Fibroblast of the aortic adventitia (primary cell): ENCODE data around the gene HS3ST4. TPM values are rescaled to one million over a fixed set of nuclear protein-coding genes. Genes with fewer than 3 reads are reported as not detected.

Source experiments
- DNase-seq: peaks from one replicate; pipeline ENCODE4 v3.0.0-alpha.2; 2010; ENCODE audit warnings: low read depth
- H3K4me3 ChIP-seq: 2 replicates; pipeline ENCODE4 v1.5.1; 2011; ENCODE audit warnings: low read depth, mild to moderate bottlenecking, control low read depth, low read length, moderate library complexity
- total RNA-seq: library from RNA; depleted of rRNA; stranded (reverse); fragments of >200 nt; gene quantifications from 2 replicates; pipeline ENCODE4 v1.2.3, GENCODE V29; 2012; ENCODE audit warnings: low replicate concordance
- TF ChIP-seq, protein P1 (sequence below): IDR thresholded peaks from 2 replicates; pipeline ENCODE4 v1.5.1; 2011; ENCODE audit warnings: mild to moderate bottlenecking, low read length, control low read depth, inconsistent platforms; ENCODE audit not compliant: insufficient read depth

The HS3ST4 gene
- total RNA-seq, 1 donor = not detected

GRCh38 chr16:26149364-26150190, 457.8 kb downstream of the HS3ST4 start:
- TF ChIP-seq, protein P1, sequence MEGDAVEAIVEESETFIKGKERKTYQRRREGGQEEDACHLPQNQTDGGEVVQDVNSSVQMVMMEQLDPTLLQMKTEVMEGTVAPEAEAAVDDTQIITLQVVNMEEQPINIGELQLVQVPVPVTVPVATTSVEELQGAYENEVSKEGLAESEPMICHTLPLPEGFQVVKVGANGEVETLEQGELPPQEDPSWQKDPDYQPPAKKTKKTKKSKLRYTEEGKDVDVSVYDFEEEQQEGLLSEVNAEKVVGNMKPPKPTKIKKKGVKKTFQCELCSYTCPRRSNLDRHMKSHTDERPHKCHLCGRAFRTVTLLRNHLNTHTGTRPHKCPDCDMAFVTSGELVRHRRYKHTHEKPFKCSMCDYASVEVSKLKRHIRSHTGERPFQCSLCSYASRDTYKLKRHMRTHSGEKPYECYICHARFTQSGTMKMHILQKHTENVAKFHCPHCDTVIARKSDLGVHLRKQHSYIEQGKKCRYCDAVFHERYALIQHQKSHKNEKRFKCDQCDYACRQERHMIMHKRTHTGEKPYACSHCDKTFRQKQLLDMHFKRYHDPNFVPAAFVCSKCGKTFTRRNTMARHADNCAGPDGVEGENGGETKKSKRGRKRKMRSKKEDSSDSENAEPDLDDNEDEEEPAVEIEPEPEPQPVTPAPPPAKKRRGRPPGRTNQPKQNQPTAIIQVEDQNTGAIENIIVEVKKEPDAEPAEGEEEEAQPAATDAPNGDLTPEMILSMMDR = no peak
- DNase-seq = no peak
- H3K4me3 ChIP-seq = no peak overlapping the region

DNA sequence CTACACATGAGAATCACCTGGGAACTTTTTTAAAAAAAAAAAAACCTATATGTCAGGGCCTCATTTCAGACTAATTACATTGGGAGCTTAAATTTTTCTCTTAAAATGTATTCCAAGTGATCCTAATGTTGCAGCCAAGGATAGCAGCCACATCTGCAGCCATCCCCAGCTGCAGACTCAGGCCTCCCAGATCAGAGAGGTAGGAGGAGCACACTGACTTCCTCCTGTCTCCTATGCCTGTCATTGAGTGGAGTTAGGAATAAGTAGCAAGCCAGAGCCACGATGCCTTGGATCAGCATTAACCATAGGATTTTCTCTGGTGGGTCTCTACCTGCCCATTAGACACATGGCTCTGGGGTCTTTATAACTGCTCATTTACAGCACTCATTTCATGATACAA, 463.5 kb downstream of the HS3ST4 start:
- no peak for DNase-seq
- TF ChIP-seq, protein P1 = no peak
- H3K4me3 ChIP-seq = no peak overlapping the region

DNA sequence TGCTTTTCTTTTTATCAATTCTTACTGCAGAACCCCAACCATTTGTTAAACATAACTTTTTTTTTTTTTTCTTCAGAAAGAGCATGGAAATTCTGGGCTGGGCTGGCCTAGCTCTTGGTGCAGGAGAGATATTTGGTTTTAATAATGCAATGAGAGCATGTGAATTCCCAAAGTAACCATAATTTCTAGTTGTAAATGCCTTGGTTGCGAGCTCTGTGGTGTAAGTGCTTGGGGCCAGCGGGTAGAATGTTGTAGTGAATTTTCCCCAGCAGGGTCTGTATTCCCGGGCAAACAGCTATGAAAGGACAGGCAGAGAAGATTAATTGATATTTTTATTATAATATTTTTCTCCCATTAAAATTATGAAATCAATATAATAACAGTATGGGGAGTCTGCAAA, 465.6 kb downstream of the HS3ST4 start:
- no peak overlapping the region for H3K4me3 ChIP-seq
- DNase-seq = no peak
- TF ChIP-seq, protein P1 = no peak

DNA sequence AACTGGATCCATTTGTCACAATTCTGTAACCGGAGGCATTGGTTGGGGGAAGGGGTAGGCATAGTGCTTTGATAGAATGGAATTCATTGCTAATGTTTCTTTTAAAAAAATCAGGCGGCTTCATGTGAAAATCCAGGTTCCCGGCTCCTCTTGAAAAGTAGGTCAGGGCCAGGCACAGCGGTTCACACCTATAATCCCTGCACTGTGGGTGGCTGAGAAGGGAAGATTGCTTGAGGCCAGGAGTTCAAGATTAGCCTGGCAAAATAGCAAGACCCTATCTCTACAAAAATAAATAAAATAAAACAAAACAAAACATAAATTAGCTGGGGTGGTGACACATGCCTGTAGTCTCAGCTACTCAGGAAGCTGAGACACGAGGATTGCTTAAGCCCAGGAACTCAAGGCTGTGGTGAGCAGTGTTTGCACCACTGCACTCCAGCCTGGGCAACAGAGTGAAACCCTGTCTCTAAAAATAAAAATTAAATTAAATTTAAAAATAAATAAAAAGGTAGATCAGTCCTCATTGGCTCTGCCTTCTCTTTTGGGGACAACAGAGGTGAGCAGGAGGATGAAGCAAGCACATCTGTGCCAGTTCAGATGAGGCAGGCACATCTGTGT, 466.5 kb downstream of the HS3ST4 start:
- no peak for DNase-seq
- TF ChIP-seq, protein P1 = no peak
- H3K4me3 ChIP-seq = no peak overlapping the region

- DNase-seq = no peak
- H3K4me3 ChIP-seq = no peak overlapping the region
- TF ChIP-seq, protein P1 = no peak
Observed at GRCh38 chr16:26161461-26162180, 469.9 kb downstream of the HS3ST4 start.

- TF ChIP-seq, protein P1 = no peak
- no peak for DNase-seq
- H3K4me3 ChIP-seq = no peak overlapping the region
Observed at GRCh38 chr16:26169473-26169872, 477.7 kb downstream of the HS3ST4 start.
